ENCODE results near the gene MAD1L1.
"Not testable (repeated sequence)": the region's sequence is repeated elsewhere in the genome, so short reads cannot be mapped to it uniquely, and the experiment has no call there.

The MAD1L1 gene

GRCh38 chr7:1841286-1842021, 391.3 kb downstream of the MAD1L1 start:
- not testable (repeated sequence) for H4K8ac ChIP-seq (ENCODE audit: low read length); H3K27ac ChIP-seq (ENCODE audit: low read length, poor library complexity, severe bottlenecking); H3K14ac ChIP-seq (ENCODE audit: low read length in 2 of 2); H3K4ac ChIP-seq (ENCODE audit: low read depth in 1 of 2, low read length in 2 of 2); H3K9me3 ChIP-seq (ENCODE audit: control insufficient read depth, low read length); H3K23ac ChIP-seq (ENCODE audit: low read length in 2 of 2); H3K9ac ChIP-seq (ENCODE audit: low read length); H3K4me2 ChIP-seq (ENCODE audit: low read length, poor library complexity, severe bottlenecking); H3K27me3 ChIP-seq (ENCODE audit: control insufficient read depth in 1 of 2, insufficient read depth in 1 of 2, low read length in 2 of 2); H2BK5ac ChIP-seq (ENCODE audit: low read depth, low read length, poor library complexity, severe bottlenecking); H3K79me1 ChIP-seq (replicated peaks; ENCODE audit: low read length, poor library complexity, severe bottlenecking); H2AK5ac ChIP-seq (ENCODE audit: low read length, severe bottlenecking); DNase-seq; H2BK120ac ChIP-seq (ENCODE audit: low read depth, low read length); H3K4me3 ChIP-seq (ENCODE audit: insufficient read depth in 1 of 2, low read depth in 1 of 2, low read length in 2 of 2); H2BK12ac ChIP-seq (ENCODE audit: low read length in 2 of 2); H2AFZ ChIP-seq (ENCODE audit: low read depth, low read length); H3K18ac ChIP-seq (ENCODE audit: low read depth in 1 of 2, low read length in 2 of 2)
- 94% methylated on average over 29 of the region's 40 CpGs for WGBS
- Histone ChIP-seq H3K4me1 (ENCODE audit: control insufficient read depth, insufficient read depth, low read depth, low read length) (peaks cover 20% of the 10 kb centered on the region), H2BK15ac (ENCODE audit: low read depth, poor library complexity, severe bottlenecking) (peak overlapping the region; percentile 5), H3K36me3 (ENCODE audit: control insufficient read depth in 1 of 2, insufficient read depth in 2 of 2, low read depth in 1 of 2, low read length in 2 of 2) (peaks cover 0 to 31% of the 10 kb centered on the region in 2 experiments), H4K91ac (ENCODE audit: low read length) (peak overlapping the region; percentile 49)

- not testable (repeated sequence) for H3K18ac ChIP-seq (ENCODE audit: low read depth in 1 of 2, low read length in 2 of 2); H3K4ac ChIP-seq (ENCODE audit: low read depth in 1 of 2, low read length in 2 of 2); H3K14ac ChIP-seq (ENCODE audit: low read length in 2 of 2); H4K91ac ChIP-seq (ENCODE audit: low read length); H2BK5ac ChIP-seq (ENCODE audit: low read depth, low read length, poor library complexity, severe bottlenecking); H2BK120ac ChIP-seq (ENCODE audit: low read depth, low read length); H2AFZ ChIP-seq (ENCODE audit: low read depth, low read length); H3K9ac ChIP-seq (ENCODE audit: low read length); DNase-seq; H3K4me2 ChIP-seq (ENCODE audit: low read length, poor library complexity, severe bottlenecking); H3K9me3 ChIP-seq (ENCODE audit: control insufficient read depth, low read length); H2BK12ac ChIP-seq (ENCODE audit: low read length in 2 of 2); H3K23ac ChIP-seq (ENCODE audit: low read length in 2 of 2); H3K27me3 ChIP-seq (ENCODE audit: control insufficient read depth in 1 of 2, insufficient read depth in 1 of 2, low read length in 2 of 2); H3K79me1 ChIP-seq (replicated peaks; ENCODE audit: low read length, poor library complexity, severe bottlenecking); H3K4me3 ChIP-seq (ENCODE audit: insufficient read depth in 1 of 2, low read depth in 1 of 2, low read length in 2 of 2); H3K27ac ChIP-seq (ENCODE audit: low read length, poor library complexity, severe bottlenecking); H2AK5ac ChIP-seq (ENCODE audit: low read length, severe bottlenecking); H2BK15ac ChIP-seq (ENCODE audit: low read depth, poor library complexity, severe bottlenecking); H4K8ac ChIP-seq (ENCODE audit: low read length)
- WGBS, result 95% methylated on average over 18 of the region's 18 CpGs
- Histone ChIP-seq H3K36me3 (ENCODE audit: control insufficient read depth in 1 of 2, insufficient read depth in 2 of 2, low read depth in 1 of 2, low read length in 2 of 2) (peaks cover 0 to 26% of the 10 kb centered on the region in 2 experiments), H3K4me1 (ENCODE audit: control insufficient read depth, insufficient read depth, low read depth, low read length) (peaks cover 17% of the 10 kb centered on the region)
Measured at GRCh38 chr7:1840744-1841143, 392.0 kb downstream of the MAD1L1 start.

GRCh38 chr7:1839701-1840100, 393.0 kb downstream of the MAD1L1 start:
- Histone ChIP-seq H4K8ac (ENCODE audit: low read length) (no peak overlapping the region), H2BK12ac (ENCODE audit: low read length in 2 of 2) (no peak overlapping the region), H2AFZ (ENCODE audit: low read depth, low read length) (no peak overlapping the region), H3K9ac (ENCODE audit: low read length) (no peak overlapping the region), H3K4ac (ENCODE audit: low read depth in 1 of 2, low read length in 2 of 2) (no peak overlapping the region), H2AK5ac (ENCODE audit: low read length, severe bottlenecking) (no peak overlapping the region), H3K27ac (ENCODE audit: low read length, poor library complexity, severe bottlenecking) (no peak overlapping the region), H4K91ac (ENCODE audit: low read length) (no peak overlapping the region), H3K14ac (ENCODE audit: low read length in 2 of 2) (peak overlapping the region in 1 of 2 experiments; percentile 28), H3K4me3 (ENCODE audit: insufficient read depth in 1 of 2, low read depth in 1 of 2, low read length in 2 of 2) (no peak overlapping the region), H3K18ac (ENCODE audit: low read depth in 1 of 2, low read length in 2 of 2) (no peak overlapping the region), H3K36me3 (ENCODE audit: control insufficient read depth in 1 of 2, insufficient read depth in 2 of 2, low read depth in 1 of 2, low read length in 2 of 2) (peaks cover 0 to 17% of the 10 kb centered on the region in 2 experiments), H3K4me1 (ENCODE audit: control insufficient read depth, insufficient read depth, low read depth, low read length) (peaks cover 17% of the 10 kb centered on the region), H3K27me3 (ENCODE audit: control insufficient read depth in 1 of 2, insufficient read depth in 1 of 2, low read length in 2 of 2) (no peaks in the 10 kb centered on the region), H2BK5ac (ENCODE audit: low read depth, low read length, poor library complexity, severe bottlenecking) (no peak overlapping the region), H2BK15ac (ENCODE audit: low read depth, poor library complexity, severe bottlenecking) (no peak overlapping the region), H3K9me3 (ENCODE audit: control insufficient read depth, low read length) (peaks cover 4% of the 10 kb centered on the region), H3K79me1 (replicated peaks; ENCODE audit: low read length, poor library complexity, severe bottlenecking) (peaks cover 3% of the 10 kb centered on the region), H3K4me2 (ENCODE audit: low read length, poor library complexity, severe bottlenecking) (no peak overlapping the region), H2BK120ac (ENCODE audit: low read depth, low read length) (no peak overlapping the region), H3K23ac (ENCODE audit: low read length in 2 of 2) (no peak overlapping the region)
- 98% methylated on average over 13 of the region's 14 CpGs for WGBS
- DNase-seq, result no peak

GRCh38 chr7:1838911-1839531, 393.7 kb downstream of the MAD1L1 start:
- not testable (repeated sequence) for H2AFZ ChIP-seq (ENCODE audit: low read depth, low read length); H2AK5ac ChIP-seq (ENCODE audit: low read length, severe bottlenecking); H3K4me2 ChIP-seq (ENCODE audit: low read length, poor library complexity, severe bottlenecking); DNase-seq; H3K4me3 ChIP-seq (ENCODE audit: insufficient read depth in 1 of 2, low read depth in 1 of 2, low read length in 2 of 2); H3K27me3 ChIP-seq (ENCODE audit: control insufficient read depth in 1 of 2, insufficient read depth in 1 of 2, low read length in 2 of 2); H2BK5ac ChIP-seq (ENCODE audit: low read depth, low read length, poor library complexity, severe bottlenecking); H3K14ac ChIP-seq (ENCODE audit: low read length in 2 of 2); H3K4ac ChIP-seq (ENCODE audit: low read depth in 1 of 2, low read length in 2 of 2); H3K79me1 ChIP-seq (replicated peaks; ENCODE audit: low read length, poor library complexity, severe bottlenecking); H3K27ac ChIP-seq (ENCODE audit: low read length, poor library complexity, severe bottlenecking); H3K18ac ChIP-seq (ENCODE audit: low read depth in 1 of 2, low read length in 2 of 2); H2BK15ac ChIP-seq (ENCODE audit: low read depth, poor library complexity, severe bottlenecking); H3K23ac ChIP-seq (ENCODE audit: low read length in 2 of 2); H2BK120ac ChIP-seq (ENCODE audit: low read depth, low read length); H4K91ac ChIP-seq (ENCODE audit: low read length); H4K8ac ChIP-seq (ENCODE audit: low read length); H3K9me3 ChIP-seq (ENCODE audit: control insufficient read depth, low read length); H3K9ac ChIP-seq (ENCODE audit: low read length); H2BK12ac ChIP-seq (ENCODE audit: low read length in 2 of 2); H3K36me3 ChIP-seq (ENCODE audit: control insufficient read depth in 1 of 2, insufficient read depth in 2 of 2, low read depth in 1 of 2, low read length in 2 of 2)
- 93% methylated on average over 16 of the region's 21 CpGs for WGBS
- peaks cover 17% of the 10 kb centered on the region for H3K4me1 ChIP-seq (ENCODE audit: control insufficient read depth, insufficient read depth, low read depth, low read length)

Data from mesenchymal stem cell (in vitro differentiated cells and primary cell).